ENCODE measurements around the gene SLC22A23. TPM values are rescaled to one million over a fixed set of nuclear protein-coding genes. Genes with fewer than 3 reads are reported as not detected.

Gene SLC22A23
- total RNA-seq, 1 donor from 2014 or later, result 19.4 TPM

DNA sequence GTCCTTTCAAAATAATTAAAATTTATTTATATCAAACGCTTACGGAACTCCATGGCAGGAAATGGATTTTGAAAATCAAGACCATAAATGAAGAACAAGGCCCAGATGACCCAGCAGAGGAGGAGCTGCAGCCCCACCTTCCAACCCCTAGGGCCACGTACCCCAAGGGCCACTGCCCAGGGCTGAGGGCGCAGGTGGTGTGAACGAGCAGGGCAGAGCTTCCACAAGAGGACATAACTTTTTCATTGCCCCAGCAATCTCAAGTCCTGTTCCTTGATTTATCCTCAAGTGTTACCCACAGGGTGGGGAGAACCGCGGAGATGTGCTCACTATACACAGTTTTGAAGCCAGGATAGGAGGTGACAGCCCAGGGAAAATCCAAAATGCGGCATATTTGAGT lies 155.3 kb downstream of the SLC22A23 start:
- DNase-seq (ENCODE audit: low spot score, unreplicated experiment), result no peak
- Mint-ChIP-seq H3K9me3 (ENCODE audit: low read depth) (peaks cover 15% of the 10 kb centered on the region), H3K4me3 (ENCODE audit: low read depth) (no peak overlapping the region), H3K4me1 (ENCODE audit: low read depth) (no peaks in the 10 kb centered on the region), H3K27ac (no peak overlapping the region), H3K27me3 (no peaks in the 10 kb centered on the region), H3K36me3 (ENCODE audit: insufficient read depth) (peaks cover 22% of the 10 kb centered on the region)
- TF ChIP-seq, protein P1, sequence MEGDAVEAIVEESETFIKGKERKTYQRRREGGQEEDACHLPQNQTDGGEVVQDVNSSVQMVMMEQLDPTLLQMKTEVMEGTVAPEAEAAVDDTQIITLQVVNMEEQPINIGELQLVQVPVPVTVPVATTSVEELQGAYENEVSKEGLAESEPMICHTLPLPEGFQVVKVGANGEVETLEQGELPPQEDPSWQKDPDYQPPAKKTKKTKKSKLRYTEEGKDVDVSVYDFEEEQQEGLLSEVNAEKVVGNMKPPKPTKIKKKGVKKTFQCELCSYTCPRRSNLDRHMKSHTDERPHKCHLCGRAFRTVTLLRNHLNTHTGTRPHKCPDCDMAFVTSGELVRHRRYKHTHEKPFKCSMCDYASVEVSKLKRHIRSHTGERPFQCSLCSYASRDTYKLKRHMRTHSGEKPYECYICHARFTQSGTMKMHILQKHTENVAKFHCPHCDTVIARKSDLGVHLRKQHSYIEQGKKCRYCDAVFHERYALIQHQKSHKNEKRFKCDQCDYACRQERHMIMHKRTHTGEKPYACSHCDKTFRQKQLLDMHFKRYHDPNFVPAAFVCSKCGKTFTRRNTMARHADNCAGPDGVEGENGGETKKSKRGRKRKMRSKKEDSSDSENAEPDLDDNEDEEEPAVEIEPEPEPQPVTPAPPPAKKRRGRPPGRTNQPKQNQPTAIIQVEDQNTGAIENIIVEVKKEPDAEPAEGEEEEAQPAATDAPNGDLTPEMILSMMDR (IDR thresholded peaks at IDR 0.05; ENCODE audit: unreplicated experiment), result no peak

DNA sequence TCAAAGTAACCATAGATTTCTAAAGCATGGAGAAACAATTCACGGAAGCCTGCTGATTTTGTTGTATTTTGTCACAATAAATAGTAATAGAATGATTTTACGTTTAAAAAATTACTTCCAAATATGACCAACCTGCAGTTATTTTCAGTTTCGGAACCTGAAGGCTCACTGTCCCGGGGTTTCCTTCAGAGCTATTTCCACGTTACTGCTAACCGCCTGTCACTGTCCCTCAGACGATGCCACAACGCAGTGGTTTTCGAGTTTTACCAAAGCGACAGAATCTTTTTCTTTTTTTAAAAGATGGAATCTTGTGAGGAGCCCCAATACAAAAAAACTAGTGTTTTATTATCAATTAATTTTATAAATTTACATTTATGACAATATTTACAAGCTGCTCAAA lies 157.6 kb downstream of the SLC22A23 start:
- peaks cover 15% of the 10 kb centered on the region for H3K9me3 Mint-ChIP-seq (ENCODE audit: low read depth)
- TF ChIP-seq, protein P1 (IDR thresholded peaks at IDR 0.05; ENCODE audit: unreplicated experiment), result no peak
- no peak for DNase-seq (ENCODE audit: low spot score, unreplicated experiment)
- no peak overlapping the region for H3K27ac Mint-ChIP-seq
- H3K4me3 Mint-ChIP-seq (ENCODE audit: low read depth), result no peak overlapping the region
- peaks cover 17% of the 10 kb centered on the region for H3K36me3 Mint-ChIP-seq (ENCODE audit: insufficient read depth)
- no peaks in the 10 kb centered on the region for H3K4me1 Mint-ChIP-seq (ENCODE audit: low read depth)
- H3K27me3 Mint-ChIP-seq, result no peaks in the 10 kb centered on the region

- H3K9me3 Mint-ChIP-seq (ENCODE audit: low read depth), result peaks cover 11% of the 10 kb centered on the region
These were observed 158.9 kb downstream of the SLC22A23 start for GRCh38 chr6:3297909-3298308.

GRCh38 chr6:3297006-3297405 lies 159.8 kb downstream of the SLC22A23 start:
- Mint-ChIP-seq H3K4me3 (ENCODE audit: low read depth) (no peak overlapping the region), H3K27me3 (no peaks in the 10 kb centered on the region), H3K27ac (no peak overlapping the region), H3K4me1 (ENCODE audit: low read depth) (no peaks in the 10 kb centered on the region), H3K9me3 (ENCODE audit: low read depth) (peaks cover 2% of the 10 kb centered on the region), H3K36me3 (ENCODE audit: insufficient read depth) (peaks cover 3% of the 10 kb centered on the region)
- TF ChIP-seq, protein P1 (IDR thresholded peaks at IDR 0.05; ENCODE audit: unreplicated experiment), result no peak
- DNase-seq (ENCODE audit: low spot score, unreplicated experiment), result no peak

More at GRCh38 chr6:3297909-3298308, 158.9 kb downstream of the SLC22A23 start:
- no peak overlapping the region for H3K27ac Mint-ChIP-seq
- H3K36me3 Mint-ChIP-seq (ENCODE audit: insufficient read depth), result peaks cover 12% of the 10 kb centered on the region
- no peak for DNase-seq (ENCODE audit: low spot score, unreplicated experiment)
- H3K4me3 Mint-ChIP-seq (ENCODE audit: low read depth), result no peak overlapping the region
- TF ChIP-seq, protein P1 (IDR thresholded peaks at IDR 0.05; ENCODE audit: unreplicated experiment), result no peak
- no peaks in the 10 kb centered on the region for H3K4me1 Mint-ChIP-seq (ENCODE audit: low read depth)
- no peaks in the 10 kb centered on the region for H3K27me3 Mint-ChIP-seq

DNA sequence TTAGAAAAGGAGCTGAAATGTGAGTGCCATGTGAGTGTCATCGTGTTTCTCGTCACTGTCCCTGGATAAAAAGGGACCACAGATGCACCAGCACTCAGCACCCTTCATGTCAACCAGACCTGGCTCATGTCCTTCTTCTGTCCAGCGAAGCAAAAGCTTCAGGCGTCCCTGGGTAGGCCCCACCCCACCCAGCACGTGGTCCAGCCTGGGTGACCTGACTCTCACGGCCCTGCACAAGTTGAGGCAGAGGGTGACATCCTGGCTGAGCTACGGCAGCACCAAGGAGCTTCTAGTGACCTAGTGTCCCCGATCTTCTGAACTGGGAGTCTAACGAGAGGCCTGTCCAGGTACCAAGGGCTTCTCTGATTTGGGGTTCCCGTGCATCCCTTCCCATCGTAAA lies 160.3 kb downstream of the SLC22A23 start:
- no peak overlapping the region for H3K4me3 Mint-ChIP-seq (ENCODE audit: low read depth)
- no peak overlapping the region for H3K27ac Mint-ChIP-seq
- H3K36me3 Mint-ChIP-seq (ENCODE audit: insufficient read depth), result peaks cover 2% of the 10 kb centered on the region
- TF ChIP-seq, protein P1 (IDR thresholded peaks at IDR 0.05; ENCODE audit: unreplicated experiment), result no peak
- H3K4me1 Mint-ChIP-seq (ENCODE audit: low read depth), result no peaks in the 10 kb centered on the region
- no peaks in the 10 kb centered on the region for H3K27me3 Mint-ChIP-seq
- no peak for DNase-seq (ENCODE audit: low spot score, unreplicated experiment)
- no peaks in the 10 kb centered on the region for H3K9me3 Mint-ChIP-seq (ENCODE audit: low read depth)
